ENCODE data around the gene FRMPD1.

DNA sequence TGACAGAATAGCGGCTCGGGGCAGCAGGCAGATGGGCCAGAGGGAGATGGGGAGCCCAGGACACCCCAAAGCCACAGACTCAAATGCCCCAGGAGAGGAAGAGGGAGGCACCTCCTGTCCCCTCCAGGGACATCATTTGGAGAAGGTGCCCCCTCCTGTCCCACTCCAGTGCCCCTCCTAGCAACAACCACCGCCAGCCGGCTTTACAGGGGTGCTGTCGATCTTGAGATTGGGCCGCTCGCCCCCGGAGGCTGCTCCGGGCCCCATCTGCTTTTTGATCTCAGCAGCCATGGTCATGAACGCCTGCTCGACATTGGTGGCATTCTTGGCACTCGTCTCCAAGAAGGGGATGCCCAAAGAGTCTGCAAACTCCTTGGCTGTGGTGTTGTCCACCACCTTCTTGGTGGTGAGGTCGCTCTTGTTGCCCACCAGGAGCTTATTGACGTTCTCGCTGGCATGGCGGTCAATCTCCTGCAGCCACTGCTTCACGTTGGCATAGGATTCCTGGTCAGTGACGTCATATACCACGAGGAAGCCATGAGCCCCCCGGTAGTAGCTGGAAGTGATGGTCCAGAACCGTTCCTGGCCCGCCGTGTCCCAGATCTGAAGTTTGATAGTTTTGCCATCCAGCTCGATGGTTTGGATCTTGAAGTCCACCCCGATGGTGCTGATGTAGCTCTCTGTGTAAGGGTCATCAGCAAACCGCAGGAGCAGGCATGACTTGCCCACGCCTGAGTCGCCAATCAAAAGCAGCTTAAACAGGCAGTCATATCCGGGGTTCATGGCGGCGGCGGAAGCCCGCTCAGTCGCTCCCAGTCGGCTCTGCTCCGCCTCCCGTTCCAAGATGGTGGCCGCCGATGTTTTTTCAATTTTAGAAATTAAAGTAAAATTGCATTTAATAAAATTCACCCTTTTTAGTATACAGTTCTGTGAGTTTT, 14.0 kb upstream of the FRMPD1 start:
- TF ChIP-seq, protein P1, sequence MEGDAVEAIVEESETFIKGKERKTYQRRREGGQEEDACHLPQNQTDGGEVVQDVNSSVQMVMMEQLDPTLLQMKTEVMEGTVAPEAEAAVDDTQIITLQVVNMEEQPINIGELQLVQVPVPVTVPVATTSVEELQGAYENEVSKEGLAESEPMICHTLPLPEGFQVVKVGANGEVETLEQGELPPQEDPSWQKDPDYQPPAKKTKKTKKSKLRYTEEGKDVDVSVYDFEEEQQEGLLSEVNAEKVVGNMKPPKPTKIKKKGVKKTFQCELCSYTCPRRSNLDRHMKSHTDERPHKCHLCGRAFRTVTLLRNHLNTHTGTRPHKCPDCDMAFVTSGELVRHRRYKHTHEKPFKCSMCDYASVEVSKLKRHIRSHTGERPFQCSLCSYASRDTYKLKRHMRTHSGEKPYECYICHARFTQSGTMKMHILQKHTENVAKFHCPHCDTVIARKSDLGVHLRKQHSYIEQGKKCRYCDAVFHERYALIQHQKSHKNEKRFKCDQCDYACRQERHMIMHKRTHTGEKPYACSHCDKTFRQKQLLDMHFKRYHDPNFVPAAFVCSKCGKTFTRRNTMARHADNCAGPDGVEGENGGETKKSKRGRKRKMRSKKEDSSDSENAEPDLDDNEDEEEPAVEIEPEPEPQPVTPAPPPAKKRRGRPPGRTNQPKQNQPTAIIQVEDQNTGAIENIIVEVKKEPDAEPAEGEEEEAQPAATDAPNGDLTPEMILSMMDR (conservative IDR thresholded peaks at IDR 0.05; ENCODE audit: low read length) = no peak
- no peak for TF ChIP-seq EZH2phosphoT487 (IDR thresholded peaks at IDR 0.05; ENCODE audit: borderline replicate concordance)
